CD8-positive, alpha-beta memory T cell (primary cell): Measurements from ENCODE around the gene GOLGA5. TPM values are rescaled to one million over a fixed set of nuclear protein-coding genes. Genes with fewer than 3 reads are reported as not detected.
"Not testable (repeated sequence)": the region's sequence is repeated elsewhere in the genome, so short reads cannot be mapped to it uniquely, and the experiment has no call there.

Source experiments
- CTCF ChIA-PET: fragments of 350-600 bp; sonication (Branson Sonifier 250); formaldehyde crosslinking; loops from one replicate; lab custom pipeline; 2021; ENCODE audit warnings: antibody characterized with exemption; lab: Charles Lee
- POLR2A ChIA-PET: fragments of 350-600 bp; sonication (Branson Sonifier 250); formaldehyde crosslinking; loops from one replicate; lab custom pipeline; 2021; ENCODE audit warnings: antibody characterized with exemption; lab: Charles Lee
- DNase-seq, 5 donors: peaks; one replicate each; pipeline versions ENCODE4 v3.0.0 to v3.0.0-alpha.2; 2020 to 2022; ENCODE audit warnings: mixed read lengths in 1 of 5
- H3K27ac ChIP-seq: one replicate; pipeline ENCODE4 v1.7.0; 2013; ENCODE audit warnings: low read depth, mild to moderate bottlenecking, low read length, moderate library complexity
- H3K27me3 ChIP-seq: 2 replicates; pipeline ENCODE4 v1.7.0; 2013; ENCODE audit warnings: low read length, mild to moderate bottlenecking; ENCODE audit not compliant: insufficient read depth, poor library complexity, severe bottlenecking
- H3K36me3 ChIP-seq: 2 replicates; pipeline ENCODE4 v1.7.0; 2013; ENCODE audit warnings: mild to moderate bottlenecking, low read length, moderate library complexity; ENCODE audit not compliant: insufficient read depth
- H3K4me1 ChIP-seq: 2 replicates; pipeline ENCODE4 v1.7.0; 2013; ENCODE audit warnings: mild to moderate bottlenecking, low read length, moderate library complexity; ENCODE audit not compliant: insufficient read depth
- H3K4me3 ChIP-seq: 2 replicates; pipeline ENCODE4 v1.7.0; 2013; ENCODE audit warnings: mild to moderate bottlenecking, low read length
- H3K9me3 ChIP-seq: 2 replicates; pipeline ENCODE4 v1.7.0; 2013; ENCODE audit warnings: mild to moderate bottlenecking, low read length
- H3K27ac Mint-ChIP-seq, 8 donors: one replicate each; pipeline ENCODE4 v1.8.0; 2020 to 2021; ENCODE audit warnings: mixed read lengths in 8 of 8, mild to moderate bottlenecking in 6 of 8, inconsistent platforms in 3 of 8, moderate library complexity in 3 of 8
- H3K27me3 Mint-ChIP-seq, 2 donors: one replicate each; pipeline ENCODE4 v1.8.0; 2020 to 2021; ENCODE audit warnings: mixed read lengths in 2 of 2, mild to moderate bottlenecking in 1 of 2, moderate library complexity in 1 of 2
- H3K36me3 Mint-ChIP-seq, 3 donors: one replicate each; pipeline ENCODE4 v1.8.0; 2020 to 2021; ENCODE audit warnings: mixed read lengths in 3 of 3, inconsistent platforms in 1 of 3, mild to moderate bottlenecking in 1 of 3
- H3K4me1 Mint-ChIP-seq, 3 donors: one replicate each; pipeline ENCODE4 v1.8.0; 2020 to 2021; ENCODE audit warnings: mixed read lengths in 3 of 3, inconsistent platforms in 1 of 3, mild to moderate bottlenecking in 1 of 3
- H3K4me3 Mint-ChIP-seq, 7 donors: one replicate each; pipeline ENCODE4 v1.8.0; 2020 to 2021; ENCODE audit warnings: mixed read lengths in 7 of 7, mild to moderate bottlenecking in 6 of 7, moderate library complexity in 4 of 7, inconsistent platforms in 2 of 7
- H3K9me3 Mint-ChIP-seq, 5 donors: one replicate each; pipeline ENCODE4 v1.8.0; 2020 to 2022; ENCODE audit warnings: mixed read lengths in 5 of 5, mild to moderate bottlenecking in 3 of 5, moderate library complexity in 2 of 5, inconsistent platforms in 1 of 5
- polyA plus RNA-seq: library from polyadenylated mRNA; unstranded; fragments of 300-500 nt; fragmentation: Illumina TruSeq; gene quantifications from one replicate; pipeline ENCODE4 v1.2.3, GENCODE V29; 2021
- total RNA-seq, 2 experiments: library from RNA; stranded (reverse); gene quantifications; one replicate each; pipeline ENCODE4 v1.2.3, GENCODE V29; 2021

Gene GOLGA5
- total and polyA plus RNA-seq, 3 experiments from 2014 or later: 17.4 to 25.6 (median 19.8) TPM

DNA sequence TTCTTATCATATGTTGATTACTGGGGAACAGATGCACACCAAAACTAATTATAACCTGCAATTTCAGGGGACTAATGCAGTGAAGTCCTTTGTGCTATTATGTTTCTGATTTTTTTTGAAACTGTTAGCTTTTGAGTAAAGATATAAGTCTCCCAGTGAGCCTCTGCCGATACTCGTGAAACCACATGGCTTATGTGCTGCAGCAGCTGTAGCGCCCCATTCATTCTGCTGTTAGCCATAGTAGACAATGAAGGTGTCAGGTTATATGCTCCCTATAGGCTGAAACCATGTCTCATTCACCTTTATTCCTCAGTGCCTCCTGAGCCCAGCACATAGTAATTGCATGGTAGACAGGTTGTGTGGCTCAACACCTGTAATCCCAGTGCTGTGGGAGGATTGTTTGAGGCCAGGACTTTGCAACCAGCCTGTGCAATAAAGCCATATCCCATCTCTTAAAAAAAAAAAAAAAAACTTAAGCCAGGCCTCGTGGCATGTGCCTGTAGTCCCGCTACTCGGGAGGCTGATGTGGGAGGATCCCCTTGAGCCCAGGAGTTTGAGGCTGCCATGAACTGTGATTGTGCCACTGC, 25.0 kb downstream of the GOLGA5 start:
- Mint-ChIP-seq H3K27me3 (no peaks in the 10 kb centered on the region), H3K9me3 (no peaks in the 10 kb centered on the region), H3K27ac (peak overlapping the region in 1 of 8 donors; percentile 77), H3K36me3 (peaks cover 6 to 89% (median 29%) of the 10 kb centered on the region in 3 donors), H3K4me3 (no peak overlapping the region), H3K4me1 (peaks cover 0 to 2% (median 0%) of the 10 kb centered on the region in 3 donors)
- no peaks in the 10 kb centered on the region for H3K4me1 ChIP-seq
- H3K36me3 ChIP-seq: peaks cover 22% of the 10 kb centered on the region
- H3K27me3 ChIP-seq: no peaks in the 10 kb centered on the region
- H3K27ac ChIP-seq: no peak overlapping the region
- no peak for DNase-seq
- ChIA-PET POLR2A (no interaction called here), CTCF (no interaction called here)
- H3K4me3 ChIP-seq: no peak overlapping the region
- H3K9me3 ChIP-seq: no peaks in the 10 kb centered on the region

GRCh38 chr14:92819680-92820535, 25.8 kb downstream of the GOLGA5 start:
- DNase-seq, H3K27me3 ChIP-seq, H3K4me3 ChIP-seq, H3K4me1 ChIP-seq, H3K9me3 ChIP-seq, H3K27ac Mint-ChIP-seq, H3K9me3 Mint-ChIP-seq, H3K4me1 Mint-ChIP-seq, H3K4me3 Mint-ChIP-seq, H3K27me3 Mint-ChIP-seq, H3K27ac ChIP-seq, POLR2A ChIA-PET: not testable (repeated sequence)
- H3K36me3 Mint-ChIP-seq: peaks cover 6 to 91% (median 33%) of the 10 kb centered on the region in 3 donors
- H3K36me3 ChIP-seq: peaks cover 27% of the 10 kb centered on the region
- CTCF ChIA-PET: interaction anchor here (0.6 kb wide), 1 partner anchor 79 kb away, joined by 3 read pairs; no protein-coding TSS in a partner anchor

DNA sequence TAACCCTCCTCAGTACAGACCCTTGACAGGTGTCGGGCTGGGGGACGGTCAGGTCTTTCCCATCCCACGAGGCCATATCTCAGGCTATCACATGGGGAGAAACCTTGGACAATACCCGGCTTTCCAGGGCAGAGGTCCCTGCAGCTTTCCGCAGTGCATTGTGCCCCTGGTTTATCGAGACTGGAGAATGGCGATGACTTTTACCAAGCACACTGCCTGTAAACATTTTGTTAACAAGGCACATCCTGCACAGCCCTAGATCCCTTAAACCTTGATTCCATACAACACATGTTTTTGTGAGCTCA, 26.4 kb downstream of the GOLGA5 start:
- H3K27me3 ChIP-seq, H3K27ac Mint-ChIP-seq, H3K4me3 ChIP-seq, CTCF ChIA-PET, POLR2A ChIA-PET, H3K27ac ChIP-seq, H3K4me1 Mint-ChIP-seq, H3K4me3 Mint-ChIP-seq, H3K4me1 ChIP-seq, H3K27me3 Mint-ChIP-seq, H3K9me3 Mint-ChIP-seq, DNase-seq, H3K9me3 ChIP-seq: not testable (repeated sequence)
- peaks cover 33% of the 10 kb centered on the region for H3K36me3 ChIP-seq
- peaks cover 6 to 90% (median 28%) of the 10 kb centered on the region in 3 donors for H3K36me3 Mint-ChIP-seq

DNA sequence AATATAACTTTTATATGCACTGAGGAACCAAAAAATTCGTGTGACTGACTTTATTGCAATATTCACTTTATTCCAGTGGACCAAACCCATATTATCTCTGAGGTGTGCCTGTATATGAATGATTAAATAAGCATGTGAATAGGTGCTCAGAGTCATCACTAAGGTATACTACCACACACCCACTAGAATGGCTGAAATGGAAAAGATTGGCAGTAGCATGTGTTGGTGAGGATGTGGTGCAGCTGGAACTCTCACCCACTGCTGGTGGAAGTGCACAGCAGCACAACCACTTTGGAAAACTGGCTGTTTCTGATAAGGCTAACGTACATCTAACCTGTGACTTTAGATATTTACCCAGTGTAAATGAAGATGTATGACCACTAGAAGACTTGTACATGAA, 36.8 kb downstream of the GOLGA5 start:
- H3K4me3 ChIP-seq: no peak overlapping the region
- peaks cover 45% of the 10 kb centered on the region for H3K36me3 ChIP-seq
- H3K27ac Mint-ChIP-seq: no peak overlapping the region
- H3K36me3 Mint-ChIP-seq: peaks cover 0 to 85% (median 28%) of the 10 kb centered on the region in 3 donors
- H3K27ac ChIP-seq: no peak overlapping the region
- H3K4me1 ChIP-seq: no peaks in the 10 kb centered on the region
- CTCF ChIA-PET: no interaction called here
- no peaks in the 10 kb centered on the region for H3K9me3 Mint-ChIP-seq
- POLR2A ChIA-PET: no interaction called here
- no peaks in the 10 kb centered on the region for H3K27me3 ChIP-seq
- H3K4me3 Mint-ChIP-seq: no peak overlapping the region
- DNase-seq: no peak
- H3K4me1 Mint-ChIP-seq: no peaks in the 10 kb centered on the region
- H3K27me3 Mint-ChIP-seq: peaks cover 0 to 1% of the 10 kb centered on the region in 2 donors
- H3K9me3 ChIP-seq: no peaks in the 10 kb centered on the region

DNA sequence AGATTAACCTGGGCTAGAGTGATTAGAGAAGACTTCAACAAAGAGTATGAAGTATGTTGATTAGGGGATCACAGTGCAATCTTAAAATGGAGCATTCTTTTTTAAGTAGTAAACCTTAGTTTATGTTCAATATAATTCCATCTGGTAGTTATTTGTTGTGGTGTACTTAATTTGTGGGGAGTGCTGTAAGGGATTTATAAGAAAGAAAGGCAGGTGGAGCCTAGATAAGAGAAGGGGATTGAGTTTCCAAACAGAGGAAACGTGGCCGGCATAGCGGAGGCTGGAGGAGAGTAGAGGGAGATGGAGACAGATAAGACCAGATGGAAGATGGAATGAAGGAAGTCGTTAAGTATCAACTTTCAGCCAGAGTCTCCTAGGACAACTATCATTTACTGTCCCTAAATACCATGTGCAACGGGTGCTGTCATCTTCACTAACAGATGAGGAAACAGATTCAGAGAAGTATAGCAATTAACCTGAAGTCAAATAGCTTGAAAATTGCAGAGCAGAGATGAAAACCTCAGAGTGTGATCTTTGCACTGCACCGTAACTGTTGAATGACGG, 38.1 kb downstream of the GOLGA5 start:
- H3K4me1 Mint-ChIP-seq: no peaks in the 10 kb centered on the region
- H3K27ac Mint-ChIP-seq: peak overlapping the region in 3 of 8 donors; percentile 17 to 71 (median 57)
- CTCF ChIA-PET: interaction anchor here (1.1 kb wide), 1 partner anchor 71 kb away, joined by 3 read pairs; no protein-coding TSS in a partner anchor
- Histone ChIP-seq H3K4me3 (no peak overlapping the region), H3K36me3 (peaks cover 44% of the 10 kb centered on the region), H3K4me1 (no peaks in the 10 kb centered on the region), H3K27me3 (no peaks in the 10 kb centered on the region), H3K9me3 (no peaks in the 10 kb centered on the region), H3K27ac (no peak overlapping the region)
- POLR2A ChIA-PET: no interaction called here
- H3K9me3 Mint-ChIP-seq: no peaks in the 10 kb centered on the region
- H3K27me3 Mint-ChIP-seq: peaks cover 0 to 1% of the 10 kb centered on the region in 2 donors
- no peak overlapping the region for H3K4me3 Mint-ChIP-seq
- peaks cover 0 to 82% (median 27%) of the 10 kb centered on the region in 3 donors for H3K36me3 Mint-ChIP-seq
- DNase-seq: no peak

- peak overlapping the region in 1 of 8 donors; percentile 42 for H3K27ac Mint-ChIP-seq
- no peaks in the 10 kb centered on the region for H3K27me3 Mint-ChIP-seq
- Histone ChIP-seq H3K9me3 (no peaks in the 10 kb centered on the region), H3K36me3 (peaks cover 20% of the 10 kb centered on the region), H3K4me3 (no peak overlapping the region), H3K27ac (no peak overlapping the region), H3K27me3 (no peaks in the 10 kb centered on the region), H3K4me1 (peaks cover 8% of the 10 kb centered on the region)
- H3K4me3 Mint-ChIP-seq: no peak overlapping the region
- ChIA-PET CTCF (interaction anchor here (0.7 kb wide), 1 partner anchor 931 kb away, joined by 3 read pairs; no protein-coding TSS in a partner anchor), POLR2A (no interaction called here)
- H3K9me3 Mint-ChIP-seq: no peaks in the 10 kb centered on the region
- DNase-seq: no peak
- H3K4me1 Mint-ChIP-seq: peaks cover 9 to 11% (median 10%) of the 10 kb centered on the region in 3 donors
- peaks cover 20 to 50% (median 22%) of the 10 kb centered on the region in 3 donors for H3K36me3 Mint-ChIP-seq
These were observed 47.8 kb downstream of the GOLGA5 start for GRCh38 chr14:92841930-92842329.

DNA sequence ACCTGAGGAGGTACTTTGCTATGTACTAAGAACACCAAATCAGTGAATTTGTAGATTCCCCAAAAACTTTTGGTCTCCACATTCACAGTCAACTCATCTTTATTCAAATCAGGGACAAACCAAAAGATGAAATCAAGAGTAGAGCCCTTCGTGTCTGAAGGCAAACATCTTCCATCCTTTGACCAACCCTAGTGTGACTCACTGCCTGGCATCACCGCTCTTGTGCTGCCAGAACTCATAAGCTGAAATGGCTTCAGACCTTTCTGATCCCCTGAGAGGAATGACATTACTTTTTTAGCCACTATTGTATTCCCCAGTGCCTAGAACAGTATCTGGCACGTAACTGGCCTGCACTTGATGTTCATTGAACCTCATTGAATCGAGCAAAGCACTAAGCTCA, 50.1 kb downstream of the GOLGA5 start:
- POLR2A ChIA-PET: no interaction called here
- H3K27me3 Mint-ChIP-seq: no peaks in the 10 kb centered on the region
- CTCF ChIA-PET: no interaction called here
- Histone ChIP-seq H3K4me3 (no peak overlapping the region), H3K27ac (no peak overlapping the region), H3K4me1 (peaks cover 31% of the 10 kb centered on the region), H3K27me3 (no peaks in the 10 kb centered on the region), H3K9me3 (no peaks in the 10 kb centered on the region), H3K36me3 (peaks cover 2% of the 10 kb centered on the region)
- no peaks in the 10 kb centered on the region for H3K9me3 Mint-ChIP-seq
- peaks cover 18 to 32% (median 30%) of the 10 kb centered on the region in 3 donors for H3K4me1 Mint-ChIP-seq
- peaks cover 12 to 28% (median 22%) of the 10 kb centered on the region in 3 donors for H3K36me3 Mint-ChIP-seq
- no peak for DNase-seq
- H3K27ac Mint-ChIP-seq: peak overlapping the region in 1 of 8 donors; percentile 34
- H3K4me3 Mint-ChIP-seq: no peak overlapping the region
